ENCODE data around the gene ZNF423. TPM values are rescaled to one million over a fixed set of nuclear protein-coding genes. Genes with fewer than 3 reads are reported as not detected.

ZNF423 gene
- total and polyA plus RNA-seq, 9 of the 15 experiments (the other 6 are each of a cell fraction or from before 2014, with no cell fraction given), result not detected

- TF ChIP-seq HMGN3 (IDR thresholded peaks at IDR 0.05; ENCODE audit: borderline replicate concordance, extremely low read depth, insufficient read length, low read depth, low read length) (peak; percentile 56), CCNT2 (IDR thresholded peaks at IDR 0.05; ENCODE audit: borderline replicate concordance, extremely low read depth, insufficient read length, low read depth, low read length) (peak; percentile 22), EWSR1 (IDR thresholded peaks at IDR 0.05; ENCODE audit: borderline replicate concordance, low read depth, partially characterized antibody) (no peak), BRD4 (IDR thresholded peaks at IDR 0.05) (no peak), SMAD4 (CRISPR knock-in tag; conservative IDR thresholded peaks at IDR 0.05) (0 out of 2 replicates have a peak, but pooled peaks have one; percentile 14), PTTG1 (tag; IDR thresholded peaks at IDR 0.05; ENCODE audit: low read depth) (no peak), TAF15 (IDR thresholded peaks at IDR 0.05; ENCODE audit: low read depth, low read length) (no peak), ZBTB17 (CRISPR knock-in tag; IDR thresholded peaks at IDR 0.05) (no peak), GABPB2 (CRISPR knock-in tag; conservative IDR thresholded peaks at IDR 0.05) (no peak), CXXC5 (CRISPR knock-in tag; IDR thresholded peaks at IDR 0.05) (peak; percentile 58), XRCC5 (IDR thresholded peaks at IDR 0.05; ENCODE audit: low read depth, low read length) (no peak), CTBP1 (IDR thresholded peaks at IDR 0.05; ENCODE audit: borderline replicate concordance) (peak; percentile 70), RBM15 (IDR thresholded peaks at IDR 0.05; ENCODE audit: insufficient read depth, low read length) (no peak), RBM14 (IDR thresholded peaks at IDR 0.05; ENCODE audit: borderline replicate concordance, insufficient read depth, low read depth, low read length) (no peak), ZNF121 (CRISPR knock-in tag; conservative IDR thresholded peaks at IDR 0.05) (no peak), MAZ (CRISPR knock-in tag; conservative IDR thresholded peaks at IDR 0.05 in 1 of 2, IDR thresholded peaks at IDR 0.05 in 1 of 2) (peak in 1 of 2 experiments; percentile 52; a peak in 1 of 4 replicates), STAT5A (IDR thresholded peaks at IDR 0.05; ENCODE audit: borderline replicate concordance, low read length) (no peak), EGR1 (conservative IDR thresholded peaks at IDR 0.05) (peak; percentile 93), MNT (conservative IDR thresholded peaks at IDR 0.05) (no peak), SMARCC2 (IDR thresholded peaks at IDR 0.05; ENCODE audit: low read depth) (no peak)
- TF ChIP-seq, protein P1, sequence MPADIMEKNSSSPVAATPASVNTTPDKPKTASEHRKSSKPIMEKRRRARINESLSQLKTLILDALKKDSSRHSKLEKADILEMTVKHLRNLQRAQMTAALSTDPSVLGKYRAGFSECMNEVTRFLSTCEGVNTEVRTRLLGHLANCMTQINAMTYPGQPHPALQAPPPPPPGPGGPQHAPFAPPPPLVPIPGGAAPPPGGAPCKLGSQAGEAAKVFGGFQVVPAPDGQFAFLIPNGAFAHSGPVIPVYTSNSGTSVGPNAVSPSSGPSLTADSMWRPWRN (IDR thresholded peaks at IDR 0.05; ENCODE audit: low read depth), result no peak
- TF ChIP-seq, protein P2, sequence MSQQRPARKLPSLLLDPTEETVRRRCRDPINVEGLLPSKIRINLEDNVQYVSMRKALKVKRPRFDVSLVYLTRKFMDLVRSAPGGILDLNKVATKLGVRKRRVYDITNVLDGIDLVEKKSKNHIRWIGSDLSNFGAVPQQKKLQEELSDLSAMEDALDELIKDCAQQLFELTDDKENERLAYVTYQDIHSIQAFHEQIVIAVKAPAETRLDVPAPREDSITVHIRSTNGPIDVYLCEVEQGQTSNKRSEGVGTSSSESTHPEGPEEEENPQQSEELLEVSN (IDR thresholded peaks at IDR 0.05; ENCODE audit: borderline replicate concordance in 1 of 2, extremely low read depth in 1 of 2, insufficient read depth in 1 of 2, insufficient read length in 1 of 2, low read depth in 1 of 2, low read length in 1 of 2, poor library complexity in 1 of 2, severe bottlenecking in 1 of 2), result no peak
These were observed 561 bp downstream of the ZNF423 start (continued) for GRCh38 chr16:49855280-49855821.
